SK-N-SH treated with all-trans-retinoic acid at 6 μM for 48 hours (cell line): ENCODE measurements around the gene NOP56.

Source experiments
- ATAC-seq: fragments of 200-7000 bp; cut with Tn5 transposase; 3 replicates; pipeline ENCODE4 v1.9.1; 2020; ENCODE audit warnings: mild to moderate bottlenecking, moderate library complexity
- BACH2 ChIP-seq: fragments of 250-450 bp; sonication (Bioruptor Pico); IDR thresholded peaks from 2 replicates; pipeline ENCODE4 v1.9.0; 2021; ENCODE audit warnings: mild to moderate bottlenecking, borderline replicate concordance
- CREB5 ChIP-seq: fragments of 250-450 bp; sonication (Bioruptor Pico); IDR thresholded peaks from 2 replicates; pipeline ENCODE4 v1.5.1; 2020; ENCODE audit warnings: low read depth, mild to moderate bottlenecking, moderate library complexity
- CSDC2 ChIP-seq: fragments of 250-450 bp; sonication (Bioruptor Pico); IDR thresholded peaks from 2 replicates; pipeline ENCODE4 v1.5.0; 2020; ENCODE audit warnings: mild to moderate bottlenecking, moderate library complexity
- CSRNP3 ChIP-seq: fragments of 250-450 bp; sonication (Bioruptor Pico); IDR thresholded peaks from 2 replicates; pipeline ENCODE4 v1.5.1; 2021; ENCODE audit warnings: mild to moderate bottlenecking, moderate library complexity
- ESRRG ChIP-seq: fragments of 250-450 bp; sonication (Bioruptor Pico); IDR thresholded peaks from 2 replicates; pipeline ENCODE4 v1.6.1; 2021; ENCODE audit warnings: mild to moderate bottlenecking
- ISL1 ChIP-seq: fragments of 250-450 bp; sonication (Bioruptor Pico); IDR thresholded peaks from 2 replicates; pipeline ENCODE4 v2.1.2; 2022; ENCODE audit warnings: mild to moderate bottlenecking, moderate library complexity
- OSR1 ChIP-seq: fragments of 250-450 bp; sonication (Bioruptor Pico); IDR thresholded peaks from 2 replicates; pipeline ENCODE4 v1.8.0; 2022; ENCODE audit warnings: moderate library complexity, mild to moderate bottlenecking, inconsistent platforms
- PATZ1 ChIP-seq: fragments of 250-450 bp; sonication (Bioruptor Pico); IDR thresholded peaks from 2 replicates; pipeline ENCODE4 v1.8.0; 2020; ENCODE audit warnings: mild to moderate bottlenecking, moderate library complexity, borderline replicate concordance
- POU6F1 ChIP-seq: fragments of 250-450 bp; sonication (Bioruptor Pico); IDR thresholded peaks from 2 replicates; pipeline ENCODE4 v1.8.0; 2021; ENCODE audit warnings: low read depth, mild to moderate bottlenecking, moderate library complexity, borderline replicate concordance
- PPARA ChIP-seq: fragments of 250-450 bp; sonication (Bioruptor Pico); IDR thresholded peaks from 2 replicates; pipeline ENCODE4 v1.5.0; 2020; ENCODE audit warnings: mild to moderate bottlenecking, borderline replicate concordance
- TCF4 ChIP-seq: fragments of 250-450 bp; sonication (Bioruptor Pico); IDR thresholded peaks from 2 replicates; pipeline ENCODE4 v1.8.0; 2021; ENCODE audit warnings: mild to moderate bottlenecking, moderate library complexity, borderline replicate concordance
- TOX ChIP-seq: fragments of 250-450 bp; sonication (Bioruptor Pico); IDR thresholded peaks from 2 replicates; pipeline ENCODE4 v1.8.0; 2021; ENCODE audit warnings: mild to moderate bottlenecking, moderate library complexity, borderline replicate concordance
- ZC3H10 ChIP-seq: fragments of 250-450 bp; sonication (Bioruptor Pico); IDR thresholded peaks from 2 replicates; pipeline ENCODE4 v1.5.1; 2021; ENCODE audit warnings: mild to moderate bottlenecking, moderate library complexity
- ZFP3 ChIP-seq: fragments of 250-450 bp; sonication (Bioruptor Pico); IDR thresholded peaks from 2 replicates; pipeline ENCODE4 v1.5.0; 2020; ENCODE audit warnings: mild to moderate bottlenecking, moderate library complexity
- ZFP30 ChIP-seq: fragments of 450-650 bp; formaldehyde crosslinking; IDR thresholded peaks from 2 replicates; pipeline ENCODE4 v1.5.0; 2022; ENCODE audit warnings: mild to moderate bottlenecking, moderate library complexity
- ZNF565 ChIP-seq: fragments of 450-650 bp; formaldehyde crosslinking; conservative IDR thresholded peaks from 2 replicates; pipeline ENCODE4 v1.5.0; 2020; ENCODE audit warnings: low read depth, mild to moderate bottlenecking, moderate library complexity
- ZNF70 ChIP-seq: fragments of 450-650 bp; formaldehyde crosslinking; IDR thresholded peaks from 2 replicates; pipeline ENCODE4 v1.5.0; 2020; ENCODE audit warnings: mild to moderate bottlenecking, moderate library complexity
- ZNF8 ChIP-seq: fragments of 450-650 bp; formaldehyde crosslinking; IDR thresholded peaks from 2 replicates; pipeline ENCODE4 v1.5.0; 2020; ENCODE audit warnings: mild to moderate bottlenecking, moderate library complexity

The NOP56 gene

GRCh38 chr20:2657241-2657640 is 4.8 kb downstream of the NOP56 start (continued):
- TF ChIP-seq PATZ1 (CRISPR knock-in tag) (no peak), CSRNP3 (no peak)

- TF ChIP-seq CSRNP3 (no peak), PATZ1 (CRISPR knock-in tag) (no peak), ISL1 (no peak), CREB5 (CRISPR knock-in tag) (no peak), ZFP30 (CRISPR knock-in tag) (no peak), TCF4 (CRISPR knock-in tag) (no peak), ZNF8 (CRISPR knock-in tag) (no peak), POU6F1 (CRISPR knock-in tag) (no peak), ZC3H10 (CRISPR knock-in tag) (no peak), CSDC2 (CRISPR knock-in tag) (no peak), OSR1 (no peak), ZNF70 (no peak), PPARA (CRISPR knock-in tag) (no peak), TOX (CRISPR knock-in tag) (no peak), ZFP3 (CRISPR knock-in tag) (no peak), ZNF565 (CRISPR knock-in tag) (no peak), BACH2 (CRISPR knock-in tag) (no peak)
- no peak for ATAC-seq
Observed at GRCh38 chr20:2657674-2658073, 5.2 kb downstream of the NOP56 start.

- TF ChIP-seq ZNF70 (no peak), ZNF8 (CRISPR knock-in tag) (no peak)
- peak; percentile 41 for ATAC-seq
Observed at GRCh38 chr20:2658414-2659354, 6.3 kb downstream of the NOP56 start.

- TF ChIP-seq PPARA (CRISPR knock-in tag) = no peak
- no peak for TF ChIP-seq ESRRG (CRISPR knock-in tag)
- no peak for TF ChIP-seq BACH2 (CRISPR knock-in tag)
- no peak for ATAC-seq
Observed at GRCh38 chr20:2659547-2659946, 7.1 kb downstream of the NOP56 start.
